HG03378 (cell line): ENCODE data around the gene MAPKAPK3.
"Not testable (repeated sequence)": the region's sequence is repeated elsewhere in the genome, so short reads cannot be mapped to it uniquely, and the experiment has no call there.

Experiments
- ATAC-seq: cut with Tn5 transposase; IDR thresholded peaks from one replicate; pipeline ENCODE4 v1.9.1; 2021; ENCODE audit warnings: mild to moderate bottlenecking, moderate library complexity; ENCODE audit not compliant: unreplicated experiment

The MAPKAPK3 gene

GRCh38 chr3:50652709-50653108 is 35.8 kb downstream of the MAPKAPK3 start:
- no peak for ATAC-seq

- ATAC-seq = no peak
Measured at GRCh38 chr3:50653937-50654595, 37.1 kb downstream of the MAPKAPK3 start.

GRCh38 chr3:50655009-50655830 is 38.3 kb downstream of the MAPKAPK3 start:
- no peak for ATAC-seq

- no peak for ATAC-seq
Measured at GRCh38 chr3:50656417-50657195, 39.7 kb downstream of the MAPKAPK3 start.

- ATAC-seq = no peak
Measured at GRCh38 chr3:50657407-50657806, 40.5 kb downstream of the MAPKAPK3 start.

GRCh38 chr3:50657816-50658215 is 40.9 kb downstream of the MAPKAPK3 start:
- ATAC-seq = no peak

GRCh38 chr3:50658416-50658815 is 41.5 kb downstream of the MAPKAPK3 start:
- ATAC-seq = no peak

- no peak for ATAC-seq
Measured at GRCh38 chr3:50658831-50659230, 41.9 kb downstream of the MAPKAPK3 start.

GRCh38 chr3:50660386-50660785 is 43.4 kb downstream of the MAPKAPK3 start:
- ATAC-seq = no peak

- no peak for ATAC-seq
Measured at GRCh38 chr3:50661321-50661837, 44.4 kb downstream of the MAPKAPK3 start.

GRCh38 chr3:50662408-50662807 is 45.5 kb downstream of the MAPKAPK3 start:
- ATAC-seq = no peak

- ATAC-seq = no peak
Measured at GRCh38 chr3:50665081-50665840, 48.3 kb downstream of the MAPKAPK3 start.

GRCh38 chr3:50665841-50666115 is 48.8 kb downstream of the MAPKAPK3 start:
- ATAC-seq = not testable (repeated sequence)

- no peak for ATAC-seq
Measured at GRCh38 chr3:50666837-50667236, 49.9 kb downstream of the MAPKAPK3 start.

- ATAC-seq = no peak
Measured at GRCh38 chr3:50671331-50671730, 54.4 kb downstream of the MAPKAPK3 start.

- ATAC-seq = no peak
Measured at GRCh38 chr3:50672656-50673055, 55.7 kb downstream of the MAPKAPK3 start.

- ATAC-seq = no peak
Measured at GRCh38 chr3:50673931-50674330, 57.0 kb downstream of the MAPKAPK3 start.

GRCh38 chr3:50674349-50675178 is 57.6 kb downstream of the MAPKAPK3 start, which contains the start of gene DOCK3:
TSS of gene DOCK3 (plus strand) at chr3:50674927. CDS start at chr3:50675264, 337 bp downstream.
- no peak for ATAC-seq

GRCh38 chr3:50675179-50676030 is 58.5 kb downstream of the MAPKAPK3 start:
- no peak for ATAC-seq
